HG02678 (cell line): ENCODE measurements around the gene PRKG1.

Experiments used
- ATAC-seq: cut with Tn5 transposase; IDR thresholded peaks from one replicate; pipeline ENCODE4 v1.9.1; 2021; ENCODE audit warnings: mild to moderate bottlenecking, moderate library complexity; ENCODE audit not compliant: unreplicated experiment

Gene PRKG1

GRCh38 chr10:52068485-52068884, 994.2 kb downstream of the PRKG1 start:
- no peak for ATAC-seq

- ATAC-seq: no peak
Observed at GRCh38 chr10:52071814-52072213, 997.5 kb downstream of the PRKG1 start.

GRCh38 chr10:52074505-52075026, 1000.3 kb downstream of the PRKG1 start:
- ATAC-seq: no peak

- no peak for ATAC-seq
Observed at GRCh38 chr10:52077814-52078213, 1003.5 kb downstream of the PRKG1 start.

GRCh38 chr10:52078397-52078937, 1004.2 kb downstream of the PRKG1 start:
- no peak for ATAC-seq

- ATAC-seq: no peak
Observed at GRCh38 chr10:52082307-52082706, 1008.0 kb downstream of the PRKG1 start.

- no peak for ATAC-seq
Observed at GRCh38 chr10:52083422-52083821, 1009.1 kb downstream of the PRKG1 start.

- ATAC-seq: no peak
Observed at GRCh38 chr10:52092390-52092789, 1018.1 kb downstream of the PRKG1 start.

GRCh38 chr10:52098130-52098529, 1023.8 kb downstream of the PRKG1 start:
- ATAC-seq: no peak

- no peak for ATAC-seq
Observed at GRCh38 chr10:52099026-52099600, 1024.8 kb downstream of the PRKG1 start.

- ATAC-seq: no peak
Observed at GRCh38 chr10:52100011-52100547, 1025.8 kb downstream of the PRKG1 start.

GRCh38 chr10:52105301-52105700, 1031.0 kb downstream of the PRKG1 start:
- no peak for ATAC-seq

GRCh38 chr10:52106011-52106410, 1031.7 kb downstream of the PRKG1 start:
- no peak for ATAC-seq

- no peak for ATAC-seq
Observed at GRCh38 chr10:52106899-52107298, 1032.6 kb downstream of the PRKG1 start.

- ATAC-seq: no peak
Observed at GRCh38 chr10:52108236-52108635, 1033.9 kb downstream of the PRKG1 start.

- no peak for ATAC-seq
Observed at GRCh38 chr10:52110576-52110975, 1036.3 kb downstream of the PRKG1 start.

- ATAC-seq: no peak
Observed at GRCh38 chr10:52111101-52111891, 1037.0 kb downstream of the PRKG1 start.

- no peak for ATAC-seq
Observed at GRCh38 chr10:52115823-52116222, 1041.5 kb downstream of the PRKG1 start.

- no peak for ATAC-seq
Observed at GRCh38 chr10:52119507-52119906, 1045.2 kb downstream of the PRKG1 start.

GRCh38 chr10:52121688-52122087, 1047.4 kb downstream of the PRKG1 start:
- no peak for ATAC-seq

GRCh38 chr10:52128056-52128683, 1053.9 kb downstream of the PRKG1 start:
- no peak for ATAC-seq
